Occipital lobe (tissue), 2 donors: ENCODE results near the gene TGDS. TPM values are rescaled to one million over a fixed set of nuclear protein-coding genes. Genes with fewer than 3 reads are reported as not detected.

ENCODE experiments used
- DNase-seq: peaks from one replicate; lab custom pipeline; 2025; lab: John Stamatoyannopoulos, UW
- total RNA-seq: library from RNA; depleted of rRNA; stranded (reverse); fragments of >200 nt; gene quantifications from one replicate; pipeline ENCODE4 v1.2.3, GENCODE V29; 2014

The TGDS gene
- total RNA-seq, 1 donor from 2014 or later = 7.0 TPM

DNA sequence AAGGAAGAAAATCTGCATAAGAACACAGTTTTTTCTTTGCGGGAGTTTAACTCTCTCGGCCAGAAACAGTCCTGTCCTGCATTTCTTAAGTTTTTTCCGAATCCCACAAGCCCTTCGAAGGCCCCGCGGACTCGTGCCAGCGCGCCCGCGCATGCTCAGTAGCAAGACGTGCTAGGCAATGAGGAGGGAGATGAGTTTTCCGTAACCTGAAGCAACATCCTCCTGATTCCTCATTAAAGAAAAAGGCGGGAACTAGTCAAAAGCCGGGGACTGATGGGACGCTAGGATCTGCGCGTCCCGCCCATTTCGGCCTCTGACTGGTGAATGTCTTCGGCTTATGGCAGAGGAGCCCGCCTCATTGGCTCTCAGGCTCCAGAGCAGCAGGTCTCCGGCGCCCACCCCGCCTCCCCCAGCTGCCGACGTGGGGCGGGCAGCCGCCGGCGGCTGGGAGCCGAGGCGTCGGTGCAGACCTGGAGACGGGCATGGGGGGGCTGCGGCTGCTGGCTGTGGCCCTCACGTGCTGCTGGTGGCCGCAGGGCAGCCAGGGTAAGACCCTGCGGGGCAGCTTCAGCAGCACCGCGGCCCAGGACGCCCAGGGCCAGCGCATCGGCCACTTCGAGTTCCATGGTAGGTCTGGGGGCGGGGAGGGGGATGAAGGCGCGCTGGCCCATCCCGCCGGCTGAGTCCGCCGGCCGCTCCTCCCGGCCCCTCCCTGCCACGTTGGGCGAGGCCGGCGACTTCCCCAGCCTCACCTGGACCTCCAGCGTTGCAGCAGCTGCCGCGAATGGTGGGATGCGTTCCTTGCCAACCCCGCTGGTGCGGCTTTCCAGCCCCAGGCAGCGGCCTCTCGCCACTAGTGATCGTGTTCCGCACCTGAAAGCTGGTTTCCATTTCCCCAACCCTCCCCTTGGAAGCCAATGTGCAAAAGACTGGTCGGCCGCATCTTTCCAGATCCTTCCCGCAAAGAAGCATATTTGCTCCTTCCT, 5.8 kb upstream of the TGDS start, which contains the start of gene GPR180:
Gene GPR180 (plus strand): TSS at position 412 of the 986 bp plus-strand sequence. CDS start 71 bp downstream, at position 483.
- DNase-seq = peak; percentile 97

GRCh38 chr13:94599877-94600276, 3.9 kb upstream of the TGDS start:
- no peak for DNase-seq

DNA sequence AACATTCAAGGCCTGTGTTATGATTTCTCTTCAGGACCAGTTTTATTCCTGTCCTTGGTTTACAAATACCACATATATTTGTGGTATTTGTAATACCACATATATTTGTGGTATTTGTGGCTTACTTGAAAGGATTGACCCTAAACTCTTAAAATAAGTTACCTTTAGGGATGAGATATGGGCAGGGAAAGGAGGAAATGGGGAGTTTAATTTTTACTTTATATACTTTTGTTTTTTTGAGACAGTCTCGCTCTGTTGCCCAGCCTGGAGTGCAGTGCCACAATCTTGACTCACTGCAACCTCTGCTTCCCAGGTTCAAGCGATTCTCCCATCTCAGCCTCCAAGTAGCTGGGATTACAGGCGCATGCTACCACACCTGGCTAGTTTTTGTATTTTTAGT, 2.3 kb upstream of the TGDS start:
- no peak for DNase-seq

DNA sequence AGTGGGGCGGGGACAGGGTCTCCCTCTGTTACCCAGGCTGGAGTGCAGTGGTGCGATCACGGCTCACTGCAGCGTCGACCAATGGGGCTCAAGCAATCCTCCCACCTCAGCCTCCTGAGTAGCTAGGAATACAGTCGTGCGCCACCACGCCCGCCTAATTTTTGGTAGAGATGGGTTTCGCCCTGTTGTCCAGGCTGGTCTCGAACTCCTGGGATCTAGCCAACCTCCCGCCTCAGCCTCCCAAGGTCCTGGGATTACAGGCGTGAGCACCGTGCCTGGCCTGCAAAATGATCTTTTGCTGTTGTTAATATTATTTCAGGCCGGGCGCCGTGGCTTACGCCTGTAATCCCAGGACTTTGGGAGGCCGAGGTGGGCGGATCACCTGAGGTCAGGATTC, 621 bp upstream of the TGDS start:
- no peak for DNase-seq

DNA sequence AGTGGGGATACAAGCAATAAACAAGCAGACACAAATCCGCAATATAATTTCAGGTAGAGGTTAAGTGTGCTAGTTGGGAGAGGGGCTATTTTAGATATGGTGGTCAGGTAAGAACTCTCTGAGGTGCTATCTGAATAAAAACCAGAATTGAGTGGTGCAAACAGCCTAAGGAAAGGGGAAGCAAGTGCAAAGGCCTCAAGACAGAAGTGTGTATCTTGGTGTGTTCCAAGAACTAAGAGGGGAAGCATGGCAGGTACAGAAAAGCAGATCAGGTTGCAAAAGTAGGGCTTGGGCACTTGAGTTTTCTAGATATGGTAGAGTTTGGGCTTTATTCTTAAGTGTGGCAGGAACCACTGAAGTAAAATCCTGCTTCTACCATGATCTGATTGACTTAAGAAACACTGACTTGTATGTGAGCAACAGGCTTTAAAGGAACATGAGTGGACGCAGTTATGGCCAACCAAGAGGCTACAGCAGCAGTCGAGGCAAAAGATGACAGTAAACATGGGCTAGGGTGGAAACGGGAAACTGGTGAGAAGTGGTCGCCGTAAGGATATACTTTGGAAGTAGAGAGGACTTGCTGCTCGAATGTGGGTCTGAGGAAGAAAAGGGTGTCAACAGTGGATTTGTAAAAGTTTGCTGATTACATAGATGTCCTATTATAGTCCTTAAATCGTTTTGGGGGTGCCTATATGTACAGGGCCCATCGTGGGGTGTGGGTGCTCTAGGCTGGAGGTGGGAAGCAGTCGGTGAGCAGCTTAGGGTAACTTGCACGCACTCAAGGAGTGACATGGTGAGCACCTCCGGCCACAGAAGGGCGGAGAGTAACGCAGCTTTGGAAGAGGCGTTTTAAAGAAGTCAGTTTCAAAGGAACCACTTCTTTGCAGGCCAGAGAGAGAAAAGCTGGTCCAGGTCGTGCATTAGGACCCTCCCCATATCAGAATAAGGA, 677 bp downstream of the TGDS start:
- no peak for DNase-seq

- no peak for DNase-seq
Observed at GRCh38 chr13:94590744-94591143, 5.2 kb downstream of the TGDS start.

DNA sequence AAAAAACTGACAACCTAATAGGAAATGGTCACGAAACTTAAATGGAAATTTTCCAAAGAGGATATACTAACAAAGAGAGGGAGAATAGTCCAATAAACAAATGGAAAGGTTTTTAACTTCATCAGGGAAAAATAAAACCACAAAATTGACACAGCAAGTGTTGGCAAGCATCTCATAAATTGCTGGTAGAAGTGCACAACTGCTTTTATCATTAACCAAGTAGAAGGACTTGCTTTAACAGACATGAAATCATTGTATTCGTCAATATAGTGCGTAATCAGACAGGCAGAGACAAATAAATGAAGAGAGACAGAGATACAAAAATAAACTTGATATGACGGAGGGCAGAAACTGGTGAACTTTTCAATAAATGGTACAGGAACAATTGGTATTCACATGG, 7.4 kb downstream of the TGDS start:
- DNase-seq = no peak

GRCh38 chr13:94586371-94586770, 9.6 kb downstream of the TGDS start:
- DNase-seq = no peak

DNA sequence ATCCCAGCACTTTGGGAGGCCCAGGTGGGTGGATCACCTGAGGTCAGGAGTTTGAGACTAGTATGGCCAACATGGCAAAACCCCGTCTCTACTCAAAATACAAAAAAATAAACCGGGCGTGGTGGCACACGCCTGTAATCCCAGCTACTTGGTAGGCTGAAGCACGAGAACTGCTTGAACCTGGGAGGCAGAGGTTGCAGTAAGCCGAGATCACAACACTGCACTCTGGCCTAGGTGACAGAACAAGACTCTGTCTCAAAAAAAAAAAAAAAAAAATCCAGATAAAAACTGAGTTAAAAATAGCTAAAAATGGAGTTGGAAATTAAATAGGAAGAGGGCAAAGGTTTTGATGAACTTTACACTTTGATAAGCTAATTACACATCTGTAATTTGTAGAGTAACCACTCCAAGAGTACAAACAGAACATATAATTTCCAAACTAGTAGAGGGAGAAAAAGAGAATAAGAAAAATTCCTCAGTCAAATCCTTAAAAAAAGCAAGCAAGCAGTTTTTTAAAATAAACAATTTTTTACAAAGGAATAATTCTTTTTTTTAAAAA, 10.3 kb downstream of the TGDS start:
- no peak for DNase-seq

- DNase-seq = no peak
Observed at GRCh38 chr13:94583926-94584325, 12.0 kb downstream of the TGDS start.

DNA sequence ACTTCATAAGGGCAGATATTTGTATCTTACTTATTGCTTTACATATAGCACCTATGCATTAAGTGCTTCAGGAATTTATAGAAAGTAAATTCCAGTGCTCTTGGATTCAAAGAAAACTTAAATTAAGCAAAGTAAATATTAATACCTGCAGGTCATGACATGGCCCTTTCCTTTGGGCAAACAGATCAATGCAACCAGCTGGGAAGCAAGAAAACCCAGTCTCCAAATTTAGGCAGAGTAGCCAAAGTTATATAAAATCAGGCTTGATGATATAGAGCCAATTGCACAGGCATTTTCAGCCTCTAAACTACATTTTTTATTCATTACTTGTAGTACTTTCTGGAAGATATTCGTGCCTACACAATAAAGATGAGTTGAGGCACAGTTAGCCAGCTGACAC, 16.9 kb downstream of the TGDS start:
- DNase-seq = no peak

DNA sequence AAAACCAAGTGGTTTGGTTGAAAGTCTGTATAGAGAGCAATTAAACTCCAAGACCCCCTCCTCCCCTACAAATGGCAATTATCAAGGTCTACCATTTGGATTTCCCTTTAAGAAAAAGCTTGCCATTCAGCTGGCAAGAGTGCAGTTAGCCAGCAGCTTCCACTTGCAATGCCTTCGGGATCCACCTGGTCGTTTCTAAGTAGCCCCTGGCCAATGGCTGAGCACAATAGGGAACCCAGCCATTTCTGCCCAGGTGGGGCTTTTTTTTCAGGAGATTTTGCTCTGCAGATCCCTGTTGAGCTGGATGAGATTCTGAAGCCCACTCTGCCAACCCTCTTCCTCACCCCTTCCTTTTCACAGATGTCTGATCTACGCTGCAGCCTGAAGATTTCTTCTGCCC, 26.3 kb downstream of the TGDS start:
- no peak for DNase-seq

DNA sequence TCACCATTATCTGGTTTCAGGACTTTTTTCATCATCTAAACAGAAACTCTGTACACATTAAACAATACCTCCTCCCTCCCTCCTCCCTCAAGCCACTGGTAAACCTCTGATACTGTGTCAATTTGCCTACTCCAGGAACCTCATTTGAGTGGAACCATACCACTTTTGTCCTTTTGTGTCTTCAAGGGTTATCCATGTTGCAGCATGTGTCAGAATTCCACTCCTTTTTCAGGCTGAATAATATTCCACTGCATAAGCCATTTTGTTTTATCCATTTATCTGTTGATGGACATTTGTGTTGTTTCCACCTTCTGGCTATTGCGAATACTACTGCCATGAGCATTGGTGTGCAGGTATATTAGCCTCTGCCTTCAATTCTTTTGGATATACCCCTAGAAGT, 27.5 kb downstream of the TGDS start:
- no peak for DNase-seq

DNA sequence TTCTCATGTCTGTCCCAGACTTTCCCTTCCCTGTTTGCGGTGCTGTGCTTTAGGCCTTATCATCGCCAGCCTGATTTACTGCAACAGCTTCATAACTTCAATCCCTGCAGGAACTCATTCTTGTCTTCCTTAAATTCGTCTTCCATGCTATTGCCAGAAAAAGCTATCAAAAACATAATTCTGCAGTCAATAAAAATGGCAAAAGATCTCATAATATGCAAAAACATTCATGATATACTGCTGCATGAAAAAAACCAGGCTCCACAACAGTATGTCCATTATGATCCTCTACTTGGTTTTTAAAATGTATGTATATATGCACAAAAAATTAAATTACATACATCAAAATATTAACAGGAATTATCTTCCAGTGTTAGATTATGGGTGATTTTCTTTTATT, 28.4 kb downstream of the TGDS start:
- no peak for DNase-seq

GRCh38 chr13:94561126-94561525, 34.8 kb downstream of the TGDS start:
- no peak for DNase-seq

- no peak for DNase-seq
Observed at GRCh38 chr13:94560116-94560515, 35.8 kb downstream of the TGDS start.

DNA sequence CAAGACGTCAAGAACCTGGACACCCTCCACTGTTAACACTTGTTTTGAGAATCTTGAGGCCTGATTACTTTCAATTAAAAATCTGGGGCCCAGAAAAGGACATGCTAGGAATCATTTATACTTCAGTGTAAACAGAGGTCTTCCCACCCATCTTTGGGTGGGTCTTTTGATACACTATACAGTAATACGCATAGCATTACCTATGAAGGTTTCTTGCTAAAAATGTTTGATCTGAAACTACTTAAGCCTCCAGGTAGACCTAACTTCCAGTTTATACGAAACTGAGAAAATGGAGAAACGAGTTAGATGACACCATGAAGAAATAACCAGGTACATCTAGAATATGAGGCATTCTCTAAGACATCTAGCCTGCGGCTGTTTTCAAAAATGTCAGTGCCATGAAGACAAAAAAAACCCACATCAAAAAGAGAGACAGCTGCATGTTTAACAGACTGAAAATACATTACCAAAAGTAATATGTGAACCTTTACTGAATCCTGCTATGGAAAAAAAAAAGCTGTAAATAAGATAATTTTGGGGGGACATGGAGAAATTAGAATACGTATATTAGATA, 36.6 kb downstream of the TGDS start:
- no peak for DNase-seq

GRCh38 chr13:94558716-94559115, 37.2 kb downstream of the TGDS start:
- no peak for DNase-seq

GRCh38 chr13:94557684-94558235, 38.2 kb downstream of the TGDS start:
- DNase-seq = no peak

- no peak for DNase-seq
Observed at GRCh38 chr13:94556621-94557020, 39.3 kb downstream of the TGDS start.

DNA sequence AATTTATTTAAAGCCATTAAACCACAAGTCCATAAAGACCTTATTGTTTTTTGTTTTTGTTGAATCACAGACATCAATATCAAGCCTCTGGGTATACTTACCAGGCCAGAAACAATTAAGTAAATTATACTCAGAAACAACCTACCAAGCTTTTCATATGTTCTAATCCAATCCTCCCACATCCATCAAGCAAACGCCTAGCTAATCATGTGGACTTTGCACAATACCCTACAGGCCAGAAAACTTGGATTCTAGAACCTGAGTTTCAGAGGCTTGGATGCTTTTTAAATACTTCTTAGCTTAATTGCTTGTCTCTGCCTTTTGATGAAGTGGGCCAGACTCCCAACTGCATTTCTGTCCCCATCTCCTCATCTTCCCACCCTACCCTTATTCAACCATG, 39.9 kb downstream of the TGDS start:
- no peak for DNase-seq
